Measurements from ENCODE around the gene GPR132.

DNA sequence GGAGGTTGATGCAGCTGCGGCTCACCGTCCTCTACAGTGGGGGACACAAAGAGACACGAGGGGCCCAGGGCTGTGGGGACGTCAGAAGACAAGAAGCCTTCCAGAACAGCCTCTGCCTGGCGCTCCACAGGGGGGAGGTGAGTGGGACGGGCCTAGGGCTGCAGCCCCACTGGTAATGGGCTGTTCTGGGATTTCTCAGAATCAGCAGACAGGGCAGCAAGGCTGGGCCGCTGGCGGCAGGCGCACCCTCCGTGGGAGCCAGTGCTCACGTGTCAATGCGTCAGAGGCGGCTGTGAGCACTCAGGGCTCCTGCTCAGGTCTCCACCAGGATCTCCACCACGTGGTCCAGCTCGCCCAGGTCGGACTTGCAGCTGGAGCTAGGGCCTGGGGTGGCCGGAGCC is 54.3 kb downstream of the GPR132 start:
- TF ChIP-seq JUNB (IDR thresholded peaks at IDR 0.05) = no peak
- TF ChIP-seq, protein P1, sequence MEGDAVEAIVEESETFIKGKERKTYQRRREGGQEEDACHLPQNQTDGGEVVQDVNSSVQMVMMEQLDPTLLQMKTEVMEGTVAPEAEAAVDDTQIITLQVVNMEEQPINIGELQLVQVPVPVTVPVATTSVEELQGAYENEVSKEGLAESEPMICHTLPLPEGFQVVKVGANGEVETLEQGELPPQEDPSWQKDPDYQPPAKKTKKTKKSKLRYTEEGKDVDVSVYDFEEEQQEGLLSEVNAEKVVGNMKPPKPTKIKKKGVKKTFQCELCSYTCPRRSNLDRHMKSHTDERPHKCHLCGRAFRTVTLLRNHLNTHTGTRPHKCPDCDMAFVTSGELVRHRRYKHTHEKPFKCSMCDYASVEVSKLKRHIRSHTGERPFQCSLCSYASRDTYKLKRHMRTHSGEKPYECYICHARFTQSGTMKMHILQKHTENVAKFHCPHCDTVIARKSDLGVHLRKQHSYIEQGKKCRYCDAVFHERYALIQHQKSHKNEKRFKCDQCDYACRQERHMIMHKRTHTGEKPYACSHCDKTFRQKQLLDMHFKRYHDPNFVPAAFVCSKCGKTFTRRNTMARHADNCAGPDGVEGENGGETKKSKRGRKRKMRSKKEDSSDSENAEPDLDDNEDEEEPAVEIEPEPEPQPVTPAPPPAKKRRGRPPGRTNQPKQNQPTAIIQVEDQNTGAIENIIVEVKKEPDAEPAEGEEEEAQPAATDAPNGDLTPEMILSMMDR (IDR thresholded peaks at IDR 0.05 in 2 of 3, conservative IDR thresholded peaks at IDR 0.05 in 1 of 3; ENCODE audit: control insufficient read depth in 2 of 3, extremely low read depth in 1 of 3, insufficient read depth in 1 of 3, low read depth in 3 of 3, low read length in 3 of 3) = no peak
- TF ChIP-seq CBX5 (IDR thresholded peaks at IDR 0.05; ENCODE audit: low read depth) = no peak
- no peak for TF ChIP-seq SP1 (IDR thresholded peaks at IDR 0.05; ENCODE audit: low read depth, low read length)
- TF ChIP-seq POLR2AphosphoS5 (IDR thresholded peaks at IDR 0.05; ENCODE audit: low read length) = no peak
- TF ChIP-seq RFX5 (IDR thresholded peaks at IDR 0.05; ENCODE audit: low read depth, low read length) = no peak
- no peak for TF ChIP-seq ZNF274 (IDR thresholded peaks at IDR 0.05; ENCODE audit: insufficient read depth, insufficient read length)
- no peak for TF ChIP-seq YY1 (IDR thresholded peaks at IDR 0.05; ENCODE audit: low read depth, low read length)
- TF ChIP-seq BCLAF1 (IDR thresholded peaks at IDR 0.05) = no peak
- TF ChIP-seq SUPT20H (IDR thresholded peaks at IDR 0.05; ENCODE audit: borderline replicate concordance, control insufficient read depth, low read depth, low read length) = no peak
- no peak for TF ChIP-seq NBN (IDR thresholded peaks at IDR 0.05)
- TF ChIP-seq RCOR1 (conservative IDR thresholded peaks at IDR 0.05; ENCODE audit: low read depth, low read length) = no peak
- TF ChIP-seq TCF3 (IDR thresholded peaks at IDR 0.05; ENCODE audit: borderline replicate concordance, insufficient read depth, low read depth, low read length) = no peak
- TF ChIP-seq SUZ12 (IDR thresholded peaks at IDR 0.05; ENCODE audit: unreplicated experiment) = no peak
